ENCODE measurements around the gene MT1B. TPM values are rescaled to one million over a fixed set of nuclear protein-coding genes. Genes with fewer than 3 reads are reported as not detected.
"Not testable (repeated sequence)": the region's sequence is repeated elsewhere in the genome, so short reads cannot be mapped to it uniquely, and the experiment has no call there.

The MT1B gene
- total and polyA plus RNA-seq, 8 donors: 0.45 to 0.66 TPM; not detected in 6

GRCh38 chr16:56618138-56618537, 33.5 kb upstream of the MT1B start:
- intact Hi-C loops (cut with DNase I): no loop called here
- Histone ChIP-seq H3K27ac (no peak overlapping the region), H3K36me3 (no peaks in the 10 kb centered on the region), H3K27me3 (peaks cover 0 to 31% of the 10 kb centered on the region in 2 donors), H3K9me3 (no peaks in the 10 kb centered on the region), H3K4me3 (no peak overlapping the region), H3K4me1 (peaks cover 0 to 13% of the 10 kb centered on the region in 2 donors)
- TF ChIP-seq CTCF (IDR thresholded peaks at IDR 0.05): no peak
- no peak for ATAC-seq
- no peak for DNase-seq

GRCh38 chr16:56620339-56620897, 31.3 kb upstream of the MT1B start:
- H3K36me3 ChIP-seq: no peaks in the 10 kb centered on the region
- intact Hi-C loops (cut with DNase I): no loop called here
- no peak overlapping the region for H3K27ac ChIP-seq
- DNase-seq (no peak), ATAC-seq (no peak)
- no peak for TF ChIP-seq CTCF (IDR thresholded peaks at IDR 0.05)
- H3K27me3 ChIP-seq: peaks cover 0 to 44% of the 10 kb centered on the region in 2 donors
- no peaks in the 10 kb centered on the region for H3K9me3 ChIP-seq
- H3K4me1 ChIP-seq: peaks cover 0 to 21% of the 10 kb centered on the region in 2 donors
- H3K4me3 ChIP-seq: no peak overlapping the region

GRCh38 chr16:56621665-56622445, 29.8 kb upstream of the MT1B start:
- peaks cover 0 to 54% of the 10 kb centered on the region in 2 donors for H3K27me3 ChIP-seq
- DNase-seq; H3K27ac ChIP-seq; H3K36me3 ChIP-seq; H3K9me3 ChIP-seq; ATAC-seq; H3K4me3 ChIP-seq; intact Hi-C loops (cut with DNase I): not testable (repeated sequence)
- H3K4me1 ChIP-seq: peaks cover 5 to 32% of the 10 kb centered on the region in 2 donors

GRCh38 chr16:56623184-56623583, 28.5 kb upstream of the MT1B start:
- H3K9me3 ChIP-seq; H3K27ac ChIP-seq; H3K4me3 ChIP-seq; H3K36me3 ChIP-seq; DNase-seq; intact Hi-C loops (cut with DNase I); ATAC-seq: not testable (repeated sequence)
- H3K27me3 ChIP-seq: peaks cover 0 to 54% of the 10 kb centered on the region in 2 donors
- peaks cover 5 to 23% of the 10 kb centered on the region in 2 donors for H3K4me1 ChIP-seq

- Histone ChIP-seq H3K9me3 (no peaks in the 10 kb centered on the region), H3K4me3 (no peak overlapping the region), H3K27ac (no peak overlapping the region), H3K36me3 (no peaks in the 10 kb centered on the region), H3K4me1 (peaks cover 5 to 23% of the 10 kb centered on the region in 2 donors), H3K27me3 (peaks cover 0 to 51% of the 10 kb centered on the region in 2 donors)
- intact Hi-C loops (cut with DNase I): no loop called here
- DNase-seq (no peak), ATAC-seq (no peak)
- TF ChIP-seq CTCF (IDR thresholded peaks at IDR 0.05): no peak
Observed at GRCh38 chr16:56623637-56624036, 28.0 kb upstream of the MT1B start.

- peaks cover 0 to 42% of the 10 kb centered on the region in 2 donors for H3K27me3 ChIP-seq
- no peaks in the 10 kb centered on the region for H3K9me3 ChIP-seq
- intact Hi-C loops (cut with DNase I): no loop called here
- H3K4me1 ChIP-seq: peaks cover 5 to 23% of the 10 kb centered on the region in 2 donors
- peak; percentile 92 for ATAC-seq
- DNase-seq: peak in 1 of 4 donors; percentile 89
- peak within 1 kb of the TSS; percentile 46 to 50 for H3K4me3 ChIP-seq
- no peaks in the 10 kb centered on the region for H3K36me3 ChIP-seq
- H3K27ac ChIP-seq: peak within 1 kb of the TSS; percentile 80 to 90
- TF ChIP-seq CTCF (IDR thresholded peaks at IDR 0.05): no peak
Observed at GRCh38 chr16:56625140-56625942, 26.3 kb upstream of the MT1B start, which contains the start of gene MT1E. Gene MT1E, plus strand, starts transcription at chr16:56625781. Its CDS starts 71 bp downstream, at chr16:56625852.
